OCI-LY7 (cell line): ENCODE measurements around the gene RAB37. TPM values are rescaled to one million over a fixed set of nuclear protein-coding genes. Genes with fewer than 3 reads are reported as not detected.

Source experiments
- BruUV-seq: library from RNA; stranded (reverse); fragments of 400-500 nt; replicated peaks from 2 replicates; lab custom pipeline; 2021; lab: Mats Ljungman, UMichigan
- CTCF ChIA-PET: fragments of 300-600 bp; sonication (Branson Sonifier 250); formaldehyde crosslinking; loops from one replicate; lab custom pipeline; 2022; ENCODE audit warnings: antibody characterized with exemption; ENCODE audit not compliant: unreplicated experiment; lab: Charles Lee
- POLR2A ChIA-PET: fragments of 300-600 bp; sonication (Branson Sonifier 250); formaldehyde crosslinking; loops from one replicate; lab custom pipeline; 2022; ENCODE audit warnings: antibody characterized with exemption; lab: Charles Lee
- DNase-seq: peaks from one replicate; pipeline ENCODE4 v3.0.0-alpha.2; 2015; ENCODE audit warnings: low spot score
- H2AFZ ChIP-seq: fragments of 200-600 bp; sonication (generic), shearing (Covaris generic); 2 replicates; pipeline ENCODE4 v1.6.1; 2014; ENCODE audit warnings: mild to moderate bottlenecking, antibody characterized with exemption, low read length, moderate library complexity
- H3K27ac ChIP-seq: fragments of 200-600 bp; sonication (generic); 2 replicates; pipeline ENCODE4 v1.5.1; 2014; ENCODE audit warnings: mixed run types, low read depth, mild to moderate bottlenecking, moderate library complexity, low read length, inconsistent platforms; ENCODE audit not compliant: poor library complexity, severe bottlenecking
- H3K36me3 ChIP-seq: fragments of 200-600 bp; sonication (generic); 2 replicates; pipeline ENCODE4 v1.6.1; 2014; ENCODE audit warnings: mild to moderate bottlenecking, antibody characterized with exemption, low read length, moderate library complexity, mixed read lengths; ENCODE audit not compliant: insufficient read depth
- H3K4me1 ChIP-seq: fragments of 200-600 bp; sonication (generic); 2 replicates; pipeline ENCODE4 v1.5.1; 2014; ENCODE audit warnings: mild to moderate bottlenecking, low read length; ENCODE audit not compliant: insufficient read depth, poor library complexity, severe bottlenecking
- H3K4me2 ChIP-seq: fragments of 200-600 bp; sonication (generic); 2 replicates; pipeline ENCODE4 v1.6.1; 2014; ENCODE audit warnings: mild to moderate bottlenecking, low read length
- H3K4me3 ChIP-seq: fragments of 200-600 bp; sonication (generic); 2 replicates; pipeline ENCODE4 v1.5.1; 2014; ENCODE audit warnings: mild to moderate bottlenecking, low read depth, low read length; ENCODE audit not compliant: poor library complexity, severe bottlenecking
- H3K79me2 ChIP-seq: fragments of 200-600 bp; sonication (generic); 2 replicates; pipeline ENCODE4 v1.6.1; 2016; ENCODE audit warnings: low read depth, mild to moderate bottlenecking, low read length, moderate library complexity, mixed read lengths; ENCODE audit not compliant: insufficient read depth
- H3K9me2 ChIP-seq: fragments of 200-600 bp; sonication (generic); 2 replicates; pipeline ENCODE4 v1.6.1; 2016; ENCODE audit warnings: mild to moderate bottlenecking, low read length, mixed read lengths; ENCODE audit not compliant: insufficient read depth
- H3K9me3 ChIP-seq: fragments of 200-600 bp; sonication (generic); 2 replicates; pipeline ENCODE4 v1.6.1; 2014; ENCODE audit warnings: mild to moderate bottlenecking, mixed run types, low read length, mixed read lengths
- H4K20me1 ChIP-seq: fragments of 200-600 bp; sonication (generic); 2 replicates; pipeline ENCODE4 v1.6.1; 2014; ENCODE audit warnings: mild to moderate bottlenecking, antibody characterized with exemption, low read length, moderate library complexity, mixed read lengths; ENCODE audit not compliant: insufficient read depth
- CTCF ChIP-seq: fragments of 200-600 bp; sonication (generic); conservative IDR thresholded peaks from 2 replicates; pipeline ENCODE4 v1.5.1; 2014; ENCODE audit warnings: mild to moderate bottlenecking, antibody characterized with exemption, low read length, moderate library complexity, mixed read lengths
- EZH2phosphoT487 ChIP-seq: fragments of 200-600 bp; sonication (generic); IDR thresholded peaks from 2 replicates; pipeline ENCODE4 v1.6.1; 2018; ENCODE audit warnings: low read depth, borderline replicate concordance, mild to moderate bottlenecking, mixed run types, antibody characterized with exemption, low read length, moderate library complexity, mixed read lengths
- intact Hi-C: fragments of 100-400 bp; cut with micrococcal nuclease; formaldehyde crosslinking; loops from one replicate; pipeline ENCODE4 v1.10.0; 2022; ENCODE audit not compliant: unreplicated experiment
- total RNA-seq, 2 experiments: library from RNA; depleted of rRNA in 1 of 2; stranded (reverse); fragments of >200 nt in 1 of 2; shearing (Covaris generic) in 1 of 2; gene quantifications; 2 replicates each; pipeline ENCODE4 v1.2.3, GENCODE V29; 2014 to 2022

Gene RAB37
- total RNA-seq, 2 experiments from 2014 or later = 6.3 to 12.7 TPM

GRCh38 chr17:74767111-74767516 lies 30.1 kb downstream of the RAB37 start:
- Histone ChIP-seq H3K4me3 (no peak overlapping the region), H2AFZ (no peak overlapping the region), H3K4me2 (no peak overlapping the region), H3K4me1 (no peaks in the 10 kb centered on the region), H3K36me3 (peaks cover 70% of the 10 kb centered on the region), H3K27ac (no peak overlapping the region), H3K9me3 (no peaks in the 10 kb centered on the region), H3K9me2 (no peaks in the 10 kb centered on the region), H4K20me1 (no peaks in the 10 kb centered on the region), H3K79me2 (no peaks in the 10 kb centered on the region)
- intact Hi-C loops = no loop called here
- DNase-seq = no peak
- CTCF ChIA-PET = no interaction called here
- no peak for TF ChIP-seq EZH2phosphoT487
- TF ChIP-seq CTCF = no peak
- POLR2A ChIA-PET = interaction anchor here (0.5 to 1.1 kb wide), 2 partner anchors 26 to 153 kb away, joined by 3 to 4 read pairs; no protein-coding TSS in a partner anchor
- BruUV-seq = no TSS peak

DNA sequence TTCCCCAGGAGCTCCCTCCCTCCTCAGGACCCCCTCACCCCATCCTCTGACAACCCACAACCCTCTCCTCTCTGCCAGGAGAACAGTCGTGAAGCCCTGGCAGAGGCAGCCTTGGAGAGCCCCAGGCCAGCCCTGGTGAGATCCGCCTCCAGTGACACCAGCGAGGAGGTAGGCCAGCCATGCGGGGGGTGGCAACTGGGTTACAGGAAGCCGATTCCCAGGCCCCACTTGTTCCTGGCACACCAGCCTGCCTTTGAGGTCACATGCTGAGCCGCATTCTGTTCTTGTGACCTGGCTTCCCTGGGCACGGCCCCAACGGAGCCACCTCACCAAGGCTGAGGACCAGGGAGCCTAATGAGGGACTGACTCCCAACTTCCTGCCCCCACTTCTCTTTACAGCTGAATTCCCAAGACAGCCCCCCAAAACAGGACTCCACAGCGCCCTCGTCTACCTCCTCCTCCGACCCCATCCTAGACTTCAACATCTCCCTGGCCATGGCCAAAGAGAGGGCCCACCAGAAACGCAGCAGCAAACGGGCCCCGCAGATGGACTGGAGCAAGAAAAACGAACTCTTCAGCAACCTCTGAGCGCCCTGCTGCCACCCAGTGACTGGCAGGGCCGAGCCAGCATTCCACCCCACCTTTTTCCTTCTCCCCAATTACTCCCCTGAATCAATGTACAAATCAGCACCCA lies 31.2 kb downstream of the RAB37 start:
- intact Hi-C loops = no loop called here
- CTCF ChIA-PET = interaction anchor here (1.0 kb wide), 1 partner anchor 30 kb away, joined by 3 read pairs; no protein-coding TSS in a partner anchor
- Histone ChIP-seq H3K9me3 (no peaks in the 10 kb centered on the region), H3K4me2 (no peak overlapping the region), H4K20me1 (no peaks in the 10 kb centered on the region), H3K4me1 (no peaks in the 10 kb centered on the region), H2AFZ (no peak overlapping the region), H3K4me3 (no peak overlapping the region), H3K9me2 (no peaks in the 10 kb centered on the region), H3K79me2 (no peaks in the 10 kb centered on the region), H3K36me3 (peaks cover 81% of the 10 kb centered on the region), H3K27ac (no peak overlapping the region)
- TF ChIP-seq CTCF (no peak), EZH2phosphoT487 (no peak)
- no peak for DNase-seq
- POLR2A ChIA-PET = no interaction called here
- BruUV-seq = no TSS peak

- POLR2A ChIA-PET = interaction anchor here (1.2 kb wide), 1 partner anchor 20 kb away, joined by 3 read pairs; no protein-coding TSS in a partner anchor
- CTCF ChIA-PET = no interaction called here
- Histone ChIP-seq H3K4me2 (no peak overlapping the region), H3K4me3 (no peak overlapping the region), H3K9me3 (no peaks in the 10 kb centered on the region), H3K27ac (no peak overlapping the region), H3K4me1 (no peaks in the 10 kb centered on the region), H4K20me1 (no peaks in the 10 kb centered on the region), H3K79me2 (no peaks in the 10 kb centered on the region; the same call in 1 of the 2 replicates), H3K36me3 (peaks cover 86% of the 10 kb centered on the region), H2AFZ (no peak overlapping the region), H3K9me2 (no peaks in the 10 kb centered on the region)
- intact Hi-C loops = no loop called here
- no peak for DNase-seq
- TF ChIP-seq CTCF (no peak), EZH2phosphoT487 (no peak)
- BruUV-seq = TSS peak; percentile 83
Measured at GRCh38 chr17:74768763-74769114, 31.7 kb downstream of the RAB37 start.
